ENCODE measurements around the gene LRRC27.

Gene LRRC27

GRCh38 chr10:132403511-132404168 is 71.6 kb downstream of the LRRC27 start:
- DNase-seq (ENCODE audit: low read depth): no peak

DNA sequence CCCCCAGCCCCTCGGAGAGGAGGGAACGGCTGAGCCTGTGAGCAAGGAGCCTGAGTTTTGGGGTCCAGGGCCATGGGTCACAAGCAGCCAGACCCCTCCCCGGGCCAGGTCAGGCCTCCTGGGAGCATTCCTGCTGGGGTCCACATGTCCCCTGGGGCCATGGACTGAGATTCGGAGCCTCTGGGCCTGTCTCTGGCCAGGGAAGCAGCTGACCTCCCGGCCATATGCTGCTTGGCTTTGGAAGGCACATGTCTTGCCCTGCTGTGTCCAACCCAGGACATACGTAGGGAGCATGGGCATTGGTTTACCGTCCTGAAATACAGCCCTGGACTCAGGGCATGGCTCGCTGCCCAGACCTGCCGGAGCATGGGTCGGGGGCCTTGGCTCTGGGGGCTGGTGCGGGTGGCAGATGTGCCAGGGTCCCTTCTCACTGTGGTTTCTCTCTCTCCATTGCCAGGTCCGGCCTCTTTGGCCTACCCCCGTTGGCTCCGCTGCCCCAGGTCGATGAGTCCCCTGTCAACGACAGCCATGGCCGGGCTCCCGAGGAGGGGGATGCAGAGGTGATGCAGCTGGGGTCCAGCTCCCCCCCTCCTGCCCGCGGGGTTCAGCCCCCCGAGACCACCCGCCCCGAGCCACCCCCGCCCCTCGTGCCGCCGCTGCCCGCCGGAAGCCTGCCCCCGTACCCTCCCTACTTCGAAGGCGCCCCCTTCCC is 72.3 kb downstream of the LRRC27 start:
- no peak for DNase-seq (ENCODE audit: low read depth)

DNA sequence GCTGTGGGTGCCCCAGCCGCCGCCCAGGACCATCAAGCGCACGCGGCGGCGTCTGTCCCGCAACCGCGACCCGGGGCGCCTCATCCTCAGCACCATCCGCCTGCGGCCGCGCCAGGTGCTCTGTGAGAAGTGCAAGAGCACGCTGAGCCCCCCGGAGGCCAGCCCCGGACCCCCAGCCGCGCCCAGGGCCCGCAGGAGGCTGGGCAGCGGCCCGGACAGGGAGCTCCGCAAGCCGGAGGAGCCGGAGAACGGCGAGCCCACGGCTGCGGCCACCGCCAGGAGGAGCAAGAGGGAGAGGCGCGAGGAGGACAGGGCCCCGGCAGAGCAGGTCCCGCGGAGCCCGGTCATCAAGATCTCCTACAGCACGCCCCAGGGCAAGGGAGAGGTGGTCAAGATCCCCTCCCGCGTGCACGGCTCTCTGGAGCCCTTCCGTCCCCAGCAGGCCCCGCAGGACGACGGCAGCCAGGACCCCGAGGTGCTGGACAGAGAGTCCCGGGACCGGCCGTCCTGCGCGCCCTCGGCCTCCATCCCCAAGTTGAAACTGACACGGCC is 73.0 kb downstream of the LRRC27 start:
- no peak for DNase-seq (ENCODE audit: low read depth)

DNA sequence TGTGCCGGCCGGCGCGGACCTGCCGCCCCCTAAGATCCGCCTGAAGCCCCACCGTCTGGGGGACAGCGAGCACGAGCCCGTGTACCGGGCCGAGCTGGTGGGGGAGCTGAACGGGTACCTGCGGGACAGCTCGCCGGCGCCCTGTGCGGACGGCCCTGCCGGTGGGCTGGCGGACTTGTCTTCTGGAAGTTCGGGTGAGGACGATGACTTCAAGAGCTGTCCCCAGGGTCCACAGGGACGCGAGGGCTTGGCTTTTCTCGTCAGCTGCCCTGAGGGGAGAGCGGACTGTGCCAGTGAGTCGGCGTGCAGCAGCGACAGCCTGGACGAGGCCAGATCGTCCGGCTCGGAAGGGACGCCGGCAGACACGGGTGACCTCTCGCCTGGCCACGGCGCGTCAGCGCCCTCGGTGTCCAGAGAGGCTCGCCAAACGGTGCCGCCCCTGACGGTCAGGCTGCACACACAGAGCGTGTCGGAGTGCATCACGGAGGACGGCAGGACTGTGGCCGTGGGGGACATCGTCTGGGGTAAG is 73.5 kb downstream of the LRRC27 start:
- DNase-seq (ENCODE audit: low read depth): no peak

DNA sequence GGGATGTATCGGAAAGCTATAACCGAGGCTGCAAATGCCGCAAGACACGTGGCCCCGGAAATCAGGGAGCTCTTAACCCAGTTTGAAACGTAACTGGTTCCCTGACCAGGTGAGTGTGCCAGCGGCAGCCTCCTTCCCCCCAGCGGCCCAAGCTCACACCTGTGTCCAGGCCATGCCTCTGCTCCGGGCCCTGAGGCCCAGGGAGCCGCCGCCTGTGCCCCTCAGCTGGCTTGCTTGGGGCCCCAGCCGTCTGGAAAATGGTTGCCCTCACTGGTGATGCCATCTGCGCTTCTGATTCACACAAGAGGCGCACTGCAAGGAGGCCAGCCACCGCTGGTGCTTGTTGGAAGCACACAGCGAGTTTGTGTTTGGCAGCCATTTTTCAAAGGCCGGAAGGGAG is 74.2 kb downstream of the LRRC27 start:
- DNase-seq (ENCODE audit: low read depth): no peak

- no peak for DNase-seq (ENCODE audit: low read depth)
Measured at GRCh38 chr10:132406750-132407149, 74.8 kb downstream of the LRRC27 start.

- no peak for DNase-seq (ENCODE audit: low read depth)
Measured at GRCh38 chr10:132407243-132407746, 75.3 kb downstream of the LRRC27 start.

DNA sequence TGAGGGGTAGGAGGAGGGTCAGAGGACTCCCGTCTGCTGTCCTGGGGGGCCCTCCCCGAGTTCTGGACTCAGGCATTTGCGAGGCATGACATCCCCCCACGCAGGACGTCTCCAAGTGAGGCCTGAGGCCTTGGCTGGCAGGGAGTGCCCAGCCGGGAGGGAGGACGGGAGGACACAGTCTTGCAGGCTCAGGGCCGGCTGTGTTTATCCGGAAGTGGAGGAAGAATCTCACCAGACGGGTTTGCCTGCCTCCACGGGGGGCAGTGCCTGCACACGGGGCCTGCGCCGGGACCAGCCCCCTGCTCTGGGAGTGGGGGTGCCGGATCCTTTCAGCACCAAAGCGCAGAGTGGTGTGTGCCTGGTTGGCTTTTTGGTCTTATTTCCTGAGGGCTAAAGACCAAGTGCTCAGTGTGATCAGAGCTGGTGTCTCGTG is 75.9 kb downstream of the LRRC27 start:
- peak; percentile 64 for DNase-seq (ENCODE audit: low read depth)

DNA sequence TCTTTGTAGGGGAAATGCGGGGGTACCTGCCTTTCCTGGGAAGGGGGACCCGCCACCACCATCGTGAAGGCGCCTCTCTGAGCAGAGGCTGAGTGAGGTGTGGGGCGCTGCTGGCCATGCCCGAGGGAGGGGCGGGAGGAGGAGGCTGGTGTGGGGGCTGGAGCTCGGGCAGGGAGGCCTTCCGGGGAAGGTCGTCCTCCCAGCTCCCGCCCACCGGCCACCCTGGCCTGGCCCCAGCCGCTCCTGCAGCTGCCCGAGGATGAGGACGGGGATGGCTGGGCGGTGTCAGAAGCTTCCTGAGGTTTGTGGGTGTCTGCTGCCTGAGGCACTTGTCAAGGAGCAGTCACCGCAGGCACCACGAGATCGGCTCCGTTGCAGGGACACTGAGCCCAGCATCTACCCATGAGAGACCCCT is 76.4 kb downstream of the LRRC27 start:
- no peak for DNase-seq (ENCODE audit: low read depth)

DNA sequence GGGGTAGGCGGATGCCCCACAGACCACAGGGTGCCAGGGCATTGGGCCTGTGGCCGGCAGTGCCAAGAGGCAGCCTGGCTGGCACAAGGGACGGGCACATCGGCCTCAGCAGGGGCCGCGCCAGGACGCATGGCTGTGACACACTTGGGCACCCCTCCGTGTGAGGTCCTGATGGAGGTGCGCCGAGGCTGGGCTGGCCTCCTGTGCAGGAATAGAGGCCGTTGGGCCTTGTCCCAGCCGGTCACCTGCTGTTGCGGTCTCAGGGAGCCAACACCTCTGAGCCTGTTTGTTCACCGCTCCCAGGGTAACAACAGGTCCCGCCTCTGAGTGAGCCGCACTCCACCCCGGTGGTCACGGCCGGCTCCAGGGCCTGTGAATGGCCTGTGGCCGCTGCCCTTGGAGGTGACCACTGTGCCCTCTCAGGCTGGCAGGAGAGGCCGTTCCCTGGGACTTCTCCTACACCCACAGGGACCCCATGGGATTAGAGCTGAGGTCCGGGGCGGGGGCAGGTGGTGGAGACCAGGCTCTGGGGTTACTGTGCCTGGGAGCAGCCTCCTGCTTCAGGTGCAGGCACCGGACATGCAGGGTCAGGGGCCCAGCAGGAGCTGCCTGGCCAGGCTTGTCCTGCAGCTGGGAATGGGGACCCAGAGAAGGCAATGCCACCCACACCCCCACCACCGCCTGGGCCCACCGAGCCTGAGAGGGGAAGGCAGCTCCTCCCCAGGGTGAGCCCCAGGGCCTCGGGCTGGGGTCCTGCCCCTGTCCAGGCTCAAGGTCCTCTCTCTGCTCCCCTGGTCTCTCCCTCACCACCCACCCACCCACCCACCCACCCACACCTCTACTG is 77.1 kb downstream of the LRRC27 start:
- DNase-seq (ENCODE audit: low read depth): no peak

GRCh38 chr10:132409667-132410028 is 77.7 kb downstream of the LRRC27 start:
- no peak for DNase-seq (ENCODE audit: low read depth)

DNA sequence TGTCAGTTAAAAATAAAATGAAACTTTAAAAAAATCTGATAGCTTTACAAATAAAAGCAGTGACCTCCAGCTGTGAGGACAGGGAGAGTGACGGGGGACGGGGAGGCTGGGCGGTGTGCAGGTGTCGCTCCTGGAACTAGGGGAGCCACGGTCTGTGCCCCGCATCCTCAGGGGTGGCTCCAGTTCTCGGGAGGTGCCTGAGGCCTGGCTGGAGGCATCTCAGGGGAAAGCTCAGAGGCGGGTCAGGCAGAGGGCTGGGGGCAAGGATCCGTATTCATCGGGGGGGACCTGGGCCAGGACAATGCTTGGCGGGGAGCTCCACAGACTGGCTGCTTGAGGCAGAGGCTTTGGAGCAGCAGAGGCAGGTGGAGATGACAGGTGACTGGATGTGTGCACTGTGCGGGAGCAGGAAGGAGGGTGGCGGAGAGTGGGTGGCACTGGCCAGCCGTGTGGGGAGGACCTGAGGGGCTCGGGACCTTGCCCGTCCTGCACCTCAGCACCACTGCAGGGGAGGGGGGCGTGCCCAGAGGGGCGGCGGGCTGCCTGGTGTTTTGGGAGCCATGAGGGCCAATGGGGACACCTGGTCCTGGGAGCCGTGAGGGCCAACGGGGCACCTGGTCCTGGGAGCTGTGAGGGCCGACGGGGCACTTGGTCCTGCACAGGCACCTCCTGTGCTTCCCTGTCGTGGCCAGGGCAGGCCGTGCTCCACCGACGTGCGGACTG is 78.2 kb downstream of the LRRC27 start:
- DNase-seq (ENCODE audit: low read depth): no peak

DNA sequence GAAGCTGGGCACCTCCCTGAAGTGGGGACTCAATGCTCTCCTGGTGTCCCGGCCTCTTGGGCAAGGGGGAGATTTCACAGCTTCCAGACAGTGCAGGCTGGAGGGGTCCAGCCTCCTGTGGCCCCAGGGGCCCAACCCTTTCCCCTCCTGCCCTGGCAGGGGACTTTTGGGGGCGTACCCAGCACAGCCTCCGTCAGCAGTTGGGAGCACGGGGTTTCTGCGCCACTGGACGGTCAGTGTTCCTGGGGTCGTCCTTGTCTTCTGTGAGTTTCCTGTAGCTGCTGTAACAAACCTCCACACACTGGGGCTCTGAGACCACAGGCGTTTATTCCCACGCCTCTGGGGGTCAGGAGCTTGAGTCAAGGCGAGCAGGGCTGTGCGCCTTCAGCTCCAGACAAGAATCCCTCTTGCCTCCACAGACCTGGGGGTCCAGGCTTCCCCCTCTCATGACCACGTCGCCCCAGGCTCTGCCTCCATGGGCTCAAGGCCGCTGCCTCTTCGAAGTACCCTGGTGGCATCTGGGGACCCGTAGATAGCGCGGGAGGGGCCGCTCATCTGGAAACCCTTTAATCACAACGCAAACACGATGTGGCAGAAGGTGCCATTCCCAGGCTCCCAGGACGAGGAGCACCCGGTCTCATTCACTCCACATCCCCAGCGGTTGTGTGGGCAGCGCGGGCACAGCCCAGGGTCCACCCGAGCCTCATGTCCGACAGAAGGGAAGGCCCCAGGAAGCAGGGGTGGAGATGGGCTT is 79.0 kb downstream of the LRRC27 start:
- DNase-seq (ENCODE audit: low read depth): no peak

GRCh38 chr10:132411561-132412253 is 79.7 kb downstream of the LRRC27 start:
- peak; percentile 46 for DNase-seq (ENCODE audit: low read depth)

- DNase-seq (ENCODE audit: low read depth): no peak
Measured at GRCh38 chr10:132412316-132413192, 80.6 kb downstream of the LRRC27 start.

DNA sequence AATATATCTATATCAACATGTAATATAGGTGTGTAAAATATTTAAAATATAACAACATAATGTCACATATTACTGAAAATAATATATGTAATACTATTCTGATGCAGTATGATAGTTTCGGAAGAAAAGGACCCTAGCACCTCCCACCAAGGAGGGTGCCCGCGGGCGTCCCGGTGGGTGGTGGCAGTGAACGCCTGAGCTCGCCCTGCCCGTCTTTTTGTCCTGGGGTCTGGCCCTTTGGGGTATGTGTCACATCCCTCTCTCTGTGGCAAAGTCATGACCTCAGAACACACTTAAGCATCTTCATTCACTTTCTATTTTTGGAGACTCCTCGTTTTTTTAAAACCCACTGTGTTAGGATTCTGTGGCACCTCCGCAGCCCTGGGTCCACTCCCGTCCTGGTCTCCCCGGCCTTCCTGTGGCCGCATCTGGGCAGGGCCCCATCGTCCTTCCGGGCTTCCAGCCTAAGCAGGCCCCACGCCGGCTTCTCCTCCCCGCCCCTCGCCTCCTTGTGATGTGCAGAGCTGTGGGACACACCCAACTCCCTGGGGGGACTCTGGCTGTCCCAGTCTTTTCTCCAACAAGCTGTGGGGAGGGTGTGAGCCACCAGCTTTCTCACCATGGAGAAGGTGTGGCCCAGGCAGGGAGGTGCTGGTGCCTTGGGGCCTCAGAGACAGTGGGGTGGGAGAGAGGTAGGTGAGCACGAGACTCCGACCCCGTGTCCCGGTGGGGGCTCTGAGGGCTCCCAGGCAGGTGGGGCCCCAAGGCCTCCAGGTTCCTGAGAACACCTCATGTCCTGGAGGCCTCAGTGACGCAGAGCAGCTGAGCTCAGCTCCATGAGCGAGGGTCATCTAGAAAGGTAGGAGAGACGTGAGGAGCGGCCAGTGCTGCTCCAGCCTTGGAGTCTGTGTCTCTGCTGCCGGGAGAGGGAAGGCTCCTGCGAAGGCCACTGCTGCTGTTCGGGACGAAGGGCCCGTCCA is 81.5 kb downstream of the LRRC27 start:
- DNase-seq (ENCODE audit: low read depth): no peak

GRCh38 chr10:132414402-132415016 is 82.5 kb downstream of the LRRC27 start:
- peak; percentile 12 for DNase-seq (ENCODE audit: low read depth)
